Stimulated activated CD4-positive, alpha-beta T cell treated with anti-CD3 and anti-CD28 coated beads, Interleukin-4, amount 100 ng/mL, for 4 hours (primary cell): ENCODE measurements around the gene MAPK7.
A peak's percentile ranks its signal among the peaks of the same experiment; 100 is the strongest.

Experiments
- DNase-seq, 2 experiments: peaks; one replicate each; pipeline ENCODE4 v3.0.0-alpha.2; 2020

MAPK7 gene

GRCh38 chr17:19364699-19365498 lies 13.4 kb upstream of the MAPK7 start:
- no peak for DNase-seq

GRCh38 chr17:19365499-19365817 lies 12.8 kb upstream of the MAPK7 start:
- DNase-seq: no peak

GRCh38 chr17:19365833-19366636 lies 12.3 kb upstream of the MAPK7 start:
- no peak for DNase-seq

GRCh38 chr17:19366637-19366972 lies 11.7 kb upstream of the MAPK7 start:
- DNase-seq: no peak

- DNase-seq: no peak
These were observed 10.1 kb upstream of the MAPK7 start for GRCh38 chr17:19368229-19368628.

- no peak for DNase-seq
These were observed 9.1 kb upstream of the MAPK7 start for GRCh38 chr17:19369107-19369778.

GRCh38 chr17:19369846-19370492 lies 8.3 kb upstream of the MAPK7 start:
- no peak for DNase-seq

- no peak for DNase-seq
These were observed 7.8 kb upstream of the MAPK7 start for GRCh38 chr17:19370493-19370960.

GRCh38 chr17:19371259-19372010 lies 6.9 kb upstream of the MAPK7 start:
- DNase-seq: no peak

GRCh38 chr17:19372011-19372370 lies 6.3 kb upstream of the MAPK7 start:
- DNase-seq: no peak

GRCh38 chr17:19372439-19372838 lies 5.9 kb upstream of the MAPK7 start:
- no peak for DNase-seq

- DNase-seq: no peak
These were observed 5.3 kb upstream of the MAPK7 start for GRCh38 chr17:19372866-19373504.

GRCh38 chr17:19374136-19374535 lies 4.2 kb upstream of the MAPK7 start:
- no peak for DNase-seq

GRCh38 chr17:19375732-19376131 lies 2.6 kb upstream of the MAPK7 start:
- no peak for DNase-seq

- no peak for DNase-seq
These were observed 1.5 kb upstream of the MAPK7 start for GRCh38 chr17:19376811-19377210.

- DNase-seq: peak; percentile 90
These were observed 489 bp upstream of the MAPK7 start for GRCh38 chr17:19377602-19378415.

- no peak for DNase-seq
These were observed 1.2 kb downstream of the MAPK7 start for GRCh38 chr17:19379361-19380065.

- no peak for DNase-seq
These were observed 2.4 kb downstream of the MAPK7 start for GRCh38 chr17:19380481-19381301.

- DNase-seq: no peak
These were observed 3.1 kb downstream of the MAPK7 start for GRCh38 chr17:19381361-19381740.
